Thyroid gland (tissue), 4 donors: Measurements from ENCODE around the gene NOP16. TPM values are rescaled to one million over a fixed set of nuclear protein-coding genes. Genes with fewer than 3 reads are reported as not detected.

Source experiments
- DNase-seq, 2 donors: peaks; one replicate each; pipeline ENCODE4 v3.0.0-alpha.2; 2019
- H3K27ac ChIP-seq, 3 donors: fragments of 200-600 bp; sonication (generic); 1 replicate in 2 of 3; 2 replicates in 1 of 3; pipeline ENCODE4 v1.5.1; 2016 to 2019; ENCODE audit warnings: mild to moderate bottlenecking in 1 of 3, moderate library complexity in 1 of 3
- H3K27me3 ChIP-seq: fragments of 200-600 bp; sonication (generic); one replicate; pipeline ENCODE4 v1.5.1; 2019
- H3K36me3 ChIP-seq, 2 donors: fragments of 200-600 bp; sonication (generic); one replicate each; pipeline ENCODE4 v1.5.1; 2016 to 2019
- H3K4me1 ChIP-seq, 2 donors: fragments of 200-600 bp; sonication (generic); one replicate each; pipeline ENCODE4 v1.5.1; 2017 to 2019
- H3K4me3 ChIP-seq, 3 donors: fragments of 200-600 bp; sonication (generic); replicated peaks in 1 of 3; 1 replicate in 2 of 3; 2 replicates in 1 of 3; pipeline ENCODE4 v1.5.1; 2016; ENCODE audit warnings: mild to moderate bottlenecking in 1 of 3
- H3K9me3 ChIP-seq: fragments of 200-600 bp; sonication (generic); one replicate; pipeline ENCODE4 v1.5.1; 2017
- POLR2A ChIP-seq, 2 donors: fragments of 450-650 bp; IDR thresholded peaks; one replicate each; pipeline ENCODE4 v1.6.1; 2017; ENCODE audit warnings: antibody characterized with exemption in 2 of 2, mild to moderate bottlenecking in 2 of 2, moderate library complexity in 1 of 2
- WGBS, 2 donors: methylation state at CpG; one replicate each; pipeline ENCODE4 v1.1.5; 2017; 5-methylcytosine and 5-hydroxymethylcytosine counted together
- intact Hi-C: fragments of 100-400 bp; cut with DNase I; formaldehyde crosslinking; loops from one replicate; pipeline ENCODE4 v1.15.1; 2023
- total RNA-seq, 4 donors: library from RNA; depleted of rRNA; stranded (reverse); fragments of >200 nt; gene quantifications; one replicate each; pipeline ENCODE4 v1.2.3, GENCODE V29; 2016
- TF ChIP-seq, protein P1 (sequence below), 6 experiments: fragments of 200-600 bp in 3 of 6; fragments of 450-650 bp in 3 of 6; sonication (generic) in 3 of 6; IDR thresholded peaks; one replicate each; pipeline ENCODE4 v1.5.1; 2016 to 2019; ENCODE audit warnings: antibody characterized with exemption in 6 of 6, mild to moderate bottlenecking in 2 of 6, inconsistent platforms in 1 of 6, moderate library complexity in 1 of 6

NOP16 gene
- total RNA-seq, 4 donors from 2014 or later: 4.7 to 13.7 (median 8.2) TPM

DNA sequence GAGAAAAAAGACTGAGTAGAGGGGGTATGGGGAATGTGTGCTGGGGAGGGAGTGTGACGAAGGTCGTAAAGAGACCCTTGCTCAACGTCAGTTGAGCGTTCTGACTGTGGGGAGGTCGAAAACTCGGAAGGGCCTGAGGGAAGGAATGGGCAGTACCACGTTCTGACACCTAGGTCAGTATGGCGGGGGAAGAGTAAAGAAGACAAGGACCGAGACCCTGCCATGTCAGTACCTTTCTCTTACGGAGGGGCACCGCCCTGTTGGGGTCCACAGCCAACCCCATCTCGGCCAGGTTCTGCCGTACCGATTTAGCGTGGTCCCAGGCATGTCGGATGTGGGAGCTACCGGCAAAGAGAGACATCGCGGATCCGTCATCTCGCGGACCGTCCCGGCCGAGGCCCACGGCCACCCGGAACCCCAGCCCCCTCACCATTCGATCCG, 375 bp downstream of the NOP16 start:
- 0 to 1% methylated on average over 21 to 23 of the region's 29 CpGs for WGBS, 2 donors
- intact Hi-C loops: no loop called here
- TF ChIP-seq, protein P1, sequence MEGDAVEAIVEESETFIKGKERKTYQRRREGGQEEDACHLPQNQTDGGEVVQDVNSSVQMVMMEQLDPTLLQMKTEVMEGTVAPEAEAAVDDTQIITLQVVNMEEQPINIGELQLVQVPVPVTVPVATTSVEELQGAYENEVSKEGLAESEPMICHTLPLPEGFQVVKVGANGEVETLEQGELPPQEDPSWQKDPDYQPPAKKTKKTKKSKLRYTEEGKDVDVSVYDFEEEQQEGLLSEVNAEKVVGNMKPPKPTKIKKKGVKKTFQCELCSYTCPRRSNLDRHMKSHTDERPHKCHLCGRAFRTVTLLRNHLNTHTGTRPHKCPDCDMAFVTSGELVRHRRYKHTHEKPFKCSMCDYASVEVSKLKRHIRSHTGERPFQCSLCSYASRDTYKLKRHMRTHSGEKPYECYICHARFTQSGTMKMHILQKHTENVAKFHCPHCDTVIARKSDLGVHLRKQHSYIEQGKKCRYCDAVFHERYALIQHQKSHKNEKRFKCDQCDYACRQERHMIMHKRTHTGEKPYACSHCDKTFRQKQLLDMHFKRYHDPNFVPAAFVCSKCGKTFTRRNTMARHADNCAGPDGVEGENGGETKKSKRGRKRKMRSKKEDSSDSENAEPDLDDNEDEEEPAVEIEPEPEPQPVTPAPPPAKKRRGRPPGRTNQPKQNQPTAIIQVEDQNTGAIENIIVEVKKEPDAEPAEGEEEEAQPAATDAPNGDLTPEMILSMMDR (IDR thresholded peaks at IDR 0.05): no peak
- TF ChIP-seq POLR2A (IDR thresholded peaks at IDR 0.05): no peak
- Histone ChIP-seq H3K36me3 (peaks cover 24 to 35% of the 10 kb centered on the region in 2 donors), H3K4me1 (peaks cover 8 to 19% of the 10 kb centered on the region in 2 donors), H3K27ac (no peak overlapping the region), H3K27me3 (no peaks in the 10 kb centered on the region), H3K9me3 (no peaks in the 10 kb centered on the region), H3K4me3 (peak overlapping the region; percentile 10 to 90 (median 60))
- peak in 1 of 2 donors; percentile 8 for DNase-seq

DNA sequence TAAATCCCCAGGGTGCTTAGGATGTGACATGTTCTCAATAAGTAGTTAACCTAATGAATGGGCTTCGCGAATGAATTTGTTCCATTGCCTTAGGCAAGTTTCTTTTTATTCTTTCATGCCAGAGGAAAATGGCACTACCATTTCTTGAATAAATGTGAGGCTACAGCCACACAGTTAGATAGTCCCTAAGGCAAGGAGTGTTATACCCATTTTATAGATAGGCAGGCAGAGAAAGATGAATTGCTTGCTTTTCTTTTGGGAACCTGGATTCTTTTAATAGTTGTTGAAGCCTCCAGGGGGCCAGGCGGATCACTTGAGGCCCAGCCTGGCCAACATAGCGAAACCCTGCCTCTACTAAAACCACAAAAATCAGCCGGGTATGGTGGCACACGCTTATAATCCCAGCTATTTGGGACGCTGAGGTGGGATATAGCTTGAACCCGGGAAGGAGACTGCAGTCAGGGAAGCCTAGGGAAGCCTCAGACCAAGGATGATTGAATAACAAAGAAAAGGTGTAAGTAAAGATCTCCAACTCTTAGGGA, 943 bp downstream of the NOP16 start:
- TF ChIP-seq, protein P1 (IDR thresholded peaks at IDR 0.05): no peak
- no peak for TF ChIP-seq POLR2A (IDR thresholded peaks at IDR 0.05)
- intact Hi-C loops: no loop called here
- peaks cover 25 to 29% of the 10 kb centered on the region in 2 donors for H3K36me3 ChIP-seq

DNA sequence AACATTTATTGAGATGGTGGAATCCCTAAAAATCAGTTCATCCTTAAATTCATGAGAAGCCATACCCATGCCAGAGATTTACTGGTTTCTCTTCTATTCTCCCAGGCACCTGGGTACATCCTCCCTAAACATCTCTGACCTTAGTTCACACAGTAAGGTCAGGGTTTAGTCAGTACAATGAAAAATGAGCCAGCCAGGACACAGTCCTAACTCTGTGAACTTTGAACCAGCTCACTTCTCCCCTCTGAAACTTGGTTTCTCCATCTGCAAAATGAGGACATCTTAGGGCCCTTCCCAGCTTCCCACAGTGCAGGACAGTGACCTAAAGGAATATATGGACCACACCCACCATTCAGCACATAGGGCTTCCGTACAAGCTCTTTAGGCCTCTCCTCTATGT, 1.9 kb downstream of the NOP16 start:
- H3K27ac ChIP-seq: no peak overlapping the region
- TF ChIP-seq POLR2A (IDR thresholded peaks at IDR 0.05): no peak
- TF ChIP-seq, protein P1 (IDR thresholded peaks at IDR 0.05): no peak
- DNase-seq: no peak
- H3K4me1 ChIP-seq: peaks cover 8 to 19% of the 10 kb centered on the region in 2 donors
- no peaks in the 10 kb centered on the region for H3K9me3 ChIP-seq
- peaks cover 20 to 24% of the 10 kb centered on the region in 2 donors for H3K36me3 ChIP-seq
- H3K27me3 ChIP-seq: no peaks in the 10 kb centered on the region
- no peak overlapping the region for H3K4me3 ChIP-seq
- intact Hi-C loops: no loop called here
- 80 to 82% methylated on average over 1 of the region's 1 CpG for WGBS, 2 donors

More for the DNA sequence above, 943 bp downstream of the NOP16 start:
- Histone ChIP-seq H3K4me1 (peaks cover 8 to 19% of the 10 kb centered on the region in 2 donors), H3K27me3 (no peaks in the 10 kb centered on the region), H3K4me3 (peak overlapping the region; percentile 10 to 90 (median 60)), H3K27ac (no peak overlapping the region), H3K9me3 (no peaks in the 10 kb centered on the region)
- 42% methylated on average over 8 of the region's 8 CpGs for WGBS, 2 donors
- no peak for DNase-seq

DNA sequence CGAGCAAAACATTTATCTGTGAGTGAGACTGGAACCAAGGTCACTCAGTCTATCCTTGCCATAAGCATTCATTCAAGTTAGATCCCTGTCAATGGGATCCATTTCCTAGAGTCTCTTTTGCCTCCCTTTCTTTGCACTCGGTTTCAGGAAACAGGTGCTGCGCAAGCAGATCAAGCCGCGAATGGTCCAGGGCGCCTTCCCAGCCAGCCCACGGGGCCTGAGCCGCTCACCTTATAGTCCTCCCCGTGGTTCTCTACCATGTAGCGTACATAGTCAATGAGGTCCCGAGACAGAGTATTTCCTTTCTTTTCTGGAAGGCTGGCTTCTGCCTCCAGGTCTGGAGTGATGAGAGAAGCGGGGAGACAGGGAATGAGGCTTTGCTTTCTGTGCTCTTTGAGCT, 3.4 kb downstream of the NOP16 start:
- TF ChIP-seq, protein P1 (IDR thresholded peaks at IDR 0.05): no peak
- no peak for TF ChIP-seq POLR2A (IDR thresholded peaks at IDR 0.05)
- Histone ChIP-seq H3K9me3 (no peaks in the 10 kb centered on the region), H3K27ac (no peak overlapping the region), H3K36me3 (peaks cover 20 to 24% of the 10 kb centered on the region in 2 donors), H3K4me1 (peaks cover 8 to 15% of the 10 kb centered on the region in 2 donors), H3K4me3 (no peak overlapping the region), H3K27me3 (no peaks in the 10 kb centered on the region)
- WGBS, 2 donors: 93 to 95% methylated on average over 12 of the region's 12 CpGs
- intact Hi-C loops: no loop called here
- no peak for DNase-seq

DNA sequence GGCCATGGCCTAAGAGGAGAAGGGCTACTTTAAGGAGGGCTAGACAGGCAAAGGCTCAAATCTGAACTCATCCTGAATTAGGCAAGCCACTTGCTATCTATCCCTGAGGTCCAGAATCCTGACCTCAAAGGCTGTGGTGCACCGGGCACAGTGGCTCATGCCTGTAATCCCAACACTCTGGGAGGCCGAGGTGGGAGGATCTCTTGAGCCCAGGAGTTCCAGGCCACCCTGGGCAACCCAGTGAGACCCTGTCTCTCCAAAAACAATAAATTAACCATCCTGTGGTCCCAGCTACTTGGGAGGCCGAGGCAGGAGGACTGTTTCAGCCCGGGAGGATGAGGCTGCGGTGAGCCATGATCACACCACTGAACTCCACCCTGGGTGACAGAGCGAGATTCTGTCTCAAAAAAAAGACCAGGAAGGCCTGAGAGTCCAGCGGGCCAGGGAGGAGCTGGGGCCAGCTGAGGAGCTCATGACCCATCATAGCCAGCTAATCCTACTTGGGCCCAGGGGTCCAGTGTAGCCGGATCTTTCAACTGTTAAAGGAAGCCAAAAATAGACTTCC, 4.0 kb downstream of the NOP16 start:
- 90 to 95% methylated on average over 6 to 8 of the region's 8 CpGs for WGBS, 2 donors
- peaks cover 8 to 11% of the 10 kb centered on the region in 2 donors for H3K4me1 ChIP-seq
- H3K27ac ChIP-seq: no peak overlapping the region
- intact Hi-C loops: no loop called here
- no peak for DNase-seq
- H3K36me3 ChIP-seq: peaks cover 20 to 24% of the 10 kb centered on the region in 2 donors
- no peaks in the 10 kb centered on the region for H3K9me3 ChIP-seq
- no peak overlapping the region for H3K4me3 ChIP-seq
- TF ChIP-seq POLR2A (IDR thresholded peaks at IDR 0.05): no peak
- TF ChIP-seq, protein P1 (IDR thresholded peaks at IDR 0.05): no peak
- H3K27me3 ChIP-seq: no peaks in the 10 kb centered on the region
